AG09309 (cell line): ENCODE data around the gene ZC3H14.

ENCODE experiments used
- DNase-seq: peaks from one replicate; pipeline ENCODE4 v3.0.0-alpha.2; 2010; ENCODE audit warnings: low read depth
- H3K4me3 ChIP-seq: 2 replicates; pipeline ENCODE4 v1.5.1; 2011; ENCODE audit warnings: mild to moderate bottlenecking, low read depth, low read length, moderate library complexity; ENCODE audit not compliant: control insufficient read depth
- TF ChIP-seq, protein P1 (sequence below): IDR thresholded peaks from 2 replicates; pipeline ENCODE4 v1.5.1; 2011; ENCODE audit warnings: mild to moderate bottlenecking, low read depth, low read length, inconsistent platforms; ENCODE audit not compliant: insufficient read depth, control insufficient read depth; ENCODE audit errors: missing control alignments

ZC3H14 gene

DNA sequence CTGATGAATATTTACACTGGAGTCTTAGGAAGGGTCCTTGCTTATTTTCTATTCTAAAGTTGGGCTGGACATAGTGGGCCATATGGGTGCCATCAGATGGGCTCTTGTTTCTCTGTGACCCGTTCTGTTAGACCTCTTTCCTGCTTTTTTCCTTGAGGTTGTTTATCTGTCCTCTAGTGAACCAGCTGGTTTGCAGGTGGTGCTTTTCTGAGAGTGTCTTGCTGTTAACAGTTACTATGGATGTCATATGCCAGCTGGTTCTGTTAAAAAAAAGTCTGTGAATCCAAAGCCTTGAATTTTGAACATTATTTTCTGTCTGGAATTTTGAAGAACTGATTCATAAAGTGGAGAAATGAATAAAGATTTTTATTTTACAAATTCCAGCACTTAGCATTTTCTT is 29.2 kb downstream of the ZC3H14 start:
- no peak for DNase-seq
- TF ChIP-seq, protein P1, sequence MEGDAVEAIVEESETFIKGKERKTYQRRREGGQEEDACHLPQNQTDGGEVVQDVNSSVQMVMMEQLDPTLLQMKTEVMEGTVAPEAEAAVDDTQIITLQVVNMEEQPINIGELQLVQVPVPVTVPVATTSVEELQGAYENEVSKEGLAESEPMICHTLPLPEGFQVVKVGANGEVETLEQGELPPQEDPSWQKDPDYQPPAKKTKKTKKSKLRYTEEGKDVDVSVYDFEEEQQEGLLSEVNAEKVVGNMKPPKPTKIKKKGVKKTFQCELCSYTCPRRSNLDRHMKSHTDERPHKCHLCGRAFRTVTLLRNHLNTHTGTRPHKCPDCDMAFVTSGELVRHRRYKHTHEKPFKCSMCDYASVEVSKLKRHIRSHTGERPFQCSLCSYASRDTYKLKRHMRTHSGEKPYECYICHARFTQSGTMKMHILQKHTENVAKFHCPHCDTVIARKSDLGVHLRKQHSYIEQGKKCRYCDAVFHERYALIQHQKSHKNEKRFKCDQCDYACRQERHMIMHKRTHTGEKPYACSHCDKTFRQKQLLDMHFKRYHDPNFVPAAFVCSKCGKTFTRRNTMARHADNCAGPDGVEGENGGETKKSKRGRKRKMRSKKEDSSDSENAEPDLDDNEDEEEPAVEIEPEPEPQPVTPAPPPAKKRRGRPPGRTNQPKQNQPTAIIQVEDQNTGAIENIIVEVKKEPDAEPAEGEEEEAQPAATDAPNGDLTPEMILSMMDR = no peak
- H3K4me3 ChIP-seq = no peak overlapping the region

DNA sequence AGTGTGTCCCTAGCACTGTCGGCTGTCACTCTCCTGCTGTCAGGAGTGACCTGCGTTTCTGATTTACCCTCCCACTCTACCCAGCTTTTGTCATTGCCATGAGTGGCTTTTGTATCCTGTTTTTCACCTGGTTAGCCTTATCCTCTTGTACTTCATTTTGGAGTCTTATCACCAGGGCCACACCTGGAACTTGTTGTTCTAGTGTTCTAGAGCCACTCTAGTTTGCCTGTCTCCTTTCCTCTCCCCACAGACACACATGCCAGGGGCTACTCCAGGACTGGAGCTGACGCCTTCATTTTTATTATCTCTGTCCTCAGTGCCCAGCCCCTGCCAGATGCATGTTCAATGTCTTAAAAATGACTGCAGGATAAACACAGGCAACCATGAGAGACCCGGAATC is 34.2 kb downstream of the ZC3H14 start:
- no peak overlapping the region for H3K4me3 ChIP-seq
- TF ChIP-seq, protein P1 = no peak
- no peak for DNase-seq

GRCh38 chr14:88597601-88598000 is 34.8 kb downstream of the ZC3H14 start:
- no peak overlapping the region for H3K4me3 ChIP-seq
- TF ChIP-seq, protein P1 = no peak
- no peak for DNase-seq

DNA sequence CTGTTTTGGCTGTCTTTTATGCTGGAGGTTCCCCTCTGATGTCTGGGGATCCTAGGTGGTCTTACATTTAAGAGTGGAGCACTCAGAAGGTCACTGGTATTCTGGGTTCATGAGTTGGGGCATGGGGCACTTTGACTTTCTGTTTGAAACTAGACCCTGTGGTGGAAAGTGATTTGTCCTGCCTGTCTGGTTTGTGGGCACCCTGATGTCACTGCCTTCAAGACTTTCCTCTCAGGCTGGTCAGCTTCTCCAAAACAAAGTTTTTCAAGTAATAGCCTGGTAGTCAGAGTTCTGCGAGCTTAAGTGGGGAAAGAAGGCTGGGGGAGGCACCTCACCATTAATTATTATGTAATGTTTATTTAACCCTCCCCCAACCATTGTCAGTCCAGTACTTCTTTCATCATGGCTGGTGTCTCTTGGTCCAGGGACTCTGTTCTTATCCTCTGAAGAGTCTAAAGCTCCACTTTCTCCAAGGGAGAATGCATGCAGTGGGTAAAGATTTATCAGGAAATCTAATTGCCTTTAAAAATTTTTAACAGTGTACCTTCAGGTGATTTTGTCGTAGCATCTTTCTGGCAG is 35.3 kb downstream of the ZC3H14 start:
- no peak overlapping the region for H3K4me3 ChIP-seq
- DNase-seq = no peak
- TF ChIP-seq, protein P1 = no peak

GRCh38 chr14:88599326-88599725 is 36.5 kb downstream of the ZC3H14 start:
- TF ChIP-seq, protein P1 = no peak
- H3K4me3 ChIP-seq = no peak overlapping the region
- no peak for DNase-seq

GRCh38 chr14:88599761-88600439 is 37.1 kb downstream of the ZC3H14 start:
- TF ChIP-seq, protein P1 = no peak
- DNase-seq = no peak
- no peak overlapping the region for H3K4me3 ChIP-seq
